ENCODE data around the gene CERS6. TPM values are rescaled to one million over a fixed set of nuclear protein-coding genes. Genes with fewer than 3 reads are reported as not detected.

CERS6 gene
- total and polyA plus RNA-seq, 10 of the 15 experiments (the other 5 are each of a cell fraction or from before 2014, with no cell fraction given) = 1.3 to 20.4 (median 14.1) TPM

DNA sequence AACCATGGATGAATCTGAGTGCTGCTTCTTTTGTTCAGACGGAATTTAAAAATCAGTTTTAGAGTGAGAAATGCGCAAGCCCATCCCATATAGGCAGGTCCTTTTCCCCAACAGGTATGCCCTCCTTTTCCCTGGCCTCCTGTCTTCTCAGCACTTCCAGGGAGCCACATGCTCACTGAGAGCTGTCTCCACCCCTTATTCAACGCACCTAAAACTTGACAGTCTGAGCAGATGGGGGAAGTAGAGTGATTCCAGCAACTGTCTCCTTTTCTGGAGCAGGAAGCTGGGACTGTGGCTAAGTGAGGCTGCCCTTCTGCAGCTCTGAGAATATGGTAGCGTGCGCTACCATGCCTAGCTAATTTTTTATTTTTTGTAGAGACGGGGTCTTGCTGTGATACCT lies 293.2 kb downstream of the CERS6 start:
- Histone ChIP-seq H3K79me2 (ENCODE audit: control insufficient read depth, insufficient read depth, low read length) (no peaks in the 10 kb centered on the region), H3K9me3 (replicated peaks; ENCODE audit: control insufficient read depth, insufficient read depth, low read length) (no peaks in the 10 kb centered on the region), H4K20me1 (ENCODE audit: control insufficient read depth, insufficient read depth) (no peaks in the 10 kb centered on the region), H3K27ac (ENCODE audit: control insufficient read depth, insufficient read depth) (no peak overlapping the region), H3K4me3 (no peak overlapping the region), H3K36me3 (ENCODE audit: control insufficient read depth in 2 of 2, insufficient read depth in 2 of 2, low read length in 1 of 2) (no peaks in the 10 kb centered on the region; a peak in 2 of 4 replicates), H3K9ac (ENCODE audit: control insufficient read depth, insufficient read depth, low read length) (no peak overlapping the region), H3K4me1 (ENCODE audit: control insufficient read depth, insufficient read depth, low read length) (peaks cover 6% of the 10 kb centered on the region), H3K4me2 (ENCODE audit: control insufficient read depth, insufficient read depth) (no peak overlapping the region), H2AFZ (ENCODE audit: control insufficient read depth, low read depth, low read length) (no peak overlapping the region), H3K27me3 (replicated peaks in 1 of 2; ENCODE audit: control insufficient read depth in 2 of 2, insufficient read depth in 2 of 2, low read length in 1 of 2) (no peaks in the 10 kb centered on the region)
- SMC1A ChIA-PET (ENCODE audit: uncharacterized antibody, unreplicated experiment) = interaction anchor here (1.4 to 1.5 kb wide), 2 partner anchors 10 to 37 kb away, joined by 3 to 4 read pairs; no protein-coding TSS in a partner anchor
- DNase-seq (ENCODE audit: low read depth, low spot score) = no peak
- RAD21 ChIA-PET (ENCODE audit: unreplicated experiment) = no interaction called here
- no peak for TF ChIP-seq EGR1 (IDR thresholded peaks at IDR 0.05; ENCODE audit: borderline replicate concordance in 1 of 2, low read depth in 2 of 2, low read length in 2 of 2)
- intact Hi-C loops (cut with micrococcal nuclease; ENCODE audit: unreplicated experiment) (no loop called here), in situ Hi-C loops (cut with MboI) (no loop called here)
- WGBS (ENCODE audit: insufficient coverage, insufficient replicate concordance, low lambda C conversion rate, missing lambda C conversion rate) = 83% methylated on average over 3 of the region's 6 CpGs
- no TSS peak for BruUV-seq (replicated peaks)
- no peak for ATAC-seq
- CTCF ChIA-PET = interaction anchor here (0.6 to 1.3 kb wide), 4 partner anchors 10 to 404 kb away, joined by 3 to 4 read pairs (median 3); no protein-coding TSS in a partner anchor
- no peak for FAIRE-seq
- POLR2A ChIA-PET = no interaction called here

DNA sequence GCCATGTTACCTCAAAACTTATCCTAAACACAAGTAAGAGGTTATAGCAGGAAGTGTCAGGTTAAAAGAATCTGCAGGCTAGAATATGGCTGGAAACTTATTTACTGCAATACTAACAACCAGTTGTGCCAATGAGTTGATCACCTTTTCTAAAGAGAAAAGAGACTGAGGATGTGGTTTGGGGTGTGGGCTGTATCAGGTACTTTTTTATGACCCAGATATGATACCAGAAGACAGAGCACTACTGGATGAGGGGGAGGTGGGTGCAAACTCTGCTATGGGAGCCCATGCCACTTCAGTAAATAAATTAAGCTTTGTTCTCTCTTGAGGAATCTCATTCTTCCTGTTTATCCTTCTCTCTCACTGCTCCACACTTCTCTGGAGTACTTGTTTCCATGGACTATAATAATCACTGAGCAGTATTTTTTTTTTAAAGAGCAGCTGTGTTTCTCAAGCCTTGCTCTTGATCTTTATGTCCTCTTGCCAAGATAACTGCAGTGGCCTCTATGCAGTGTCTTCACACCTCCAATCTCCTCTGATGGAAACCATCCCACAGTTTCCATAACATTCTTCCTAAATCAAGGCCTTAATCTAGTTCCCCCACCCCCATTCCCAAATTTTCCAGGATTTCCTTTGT lies 295.1 kb downstream of the CERS6 start:
- SMC1A ChIA-PET (ENCODE audit: uncharacterized antibody, unreplicated experiment) = interaction anchor here (0.7 to 1.2 kb wide), 3 partner anchors 11 to 300 kb away, joined by 3 to 4 read pairs (median 3); no protein-coding TSS in a partner anchor
- peak; percentile 18 for FAIRE-seq
- Histone ChIP-seq H3K27ac (ENCODE audit: control insufficient read depth, insufficient read depth) (0 out of 2 replicates have a peak overlapping the region, but pooled peaks have one; percentile 11), H3K4me2 (ENCODE audit: control insufficient read depth, insufficient read depth) (no peak overlapping the region), H3K4me1 (ENCODE audit: control insufficient read depth, insufficient read depth, low read length) (peaks cover 6% of the 10 kb centered on the region), H2AFZ (ENCODE audit: control insufficient read depth, low read depth, low read length) (no peak overlapping the region), H3K79me2 (ENCODE audit: control insufficient read depth, insufficient read depth, low read length) (no peaks in the 10 kb centered on the region), H3K4me3 (no peak overlapping the region), H4K20me1 (ENCODE audit: control insufficient read depth, insufficient read depth) (no peaks in the 10 kb centered on the region), H3K9ac (ENCODE audit: control insufficient read depth, insufficient read depth, low read length) (no peak overlapping the region), H3K27me3 (replicated peaks in 1 of 2; ENCODE audit: control insufficient read depth in 2 of 2, insufficient read depth in 2 of 2, low read length in 1 of 2) (no peaks in the 10 kb centered on the region), H3K9me3 (replicated peaks; ENCODE audit: control insufficient read depth, insufficient read depth, low read length) (no peaks in the 10 kb centered on the region), H3K36me3 (ENCODE audit: control insufficient read depth in 2 of 2, insufficient read depth in 2 of 2, low read length in 1 of 2) (no peaks in the 10 kb centered on the region; a peak in 2 of 4 replicates)
- in situ Hi-C loops (cut with MboI) (no loop called here), intact Hi-C loops (cut with micrococcal nuclease; ENCODE audit: unreplicated experiment) (loop anchor here (2.0 kb wide), 1 partner anchor 38 kb away; no protein-coding TSS in a partner anchor)
- peak; percentile 93 for ATAC-seq
- RAD21 ChIA-PET (ENCODE audit: unreplicated experiment) = no interaction called here
- no peak for DNase-seq (ENCODE audit: low read depth, low spot score)
- POLR2A ChIA-PET = no interaction called here
- TF ChIP-seq CBX5 (IDR thresholded peaks at IDR 0.05; ENCODE audit: low read depth) (no peak), RUNX3 (IDR thresholded peaks at IDR 0.05; ENCODE audit: low read length) (peak; percentile 76)
- TF ChIP-seq, protein P1, sequence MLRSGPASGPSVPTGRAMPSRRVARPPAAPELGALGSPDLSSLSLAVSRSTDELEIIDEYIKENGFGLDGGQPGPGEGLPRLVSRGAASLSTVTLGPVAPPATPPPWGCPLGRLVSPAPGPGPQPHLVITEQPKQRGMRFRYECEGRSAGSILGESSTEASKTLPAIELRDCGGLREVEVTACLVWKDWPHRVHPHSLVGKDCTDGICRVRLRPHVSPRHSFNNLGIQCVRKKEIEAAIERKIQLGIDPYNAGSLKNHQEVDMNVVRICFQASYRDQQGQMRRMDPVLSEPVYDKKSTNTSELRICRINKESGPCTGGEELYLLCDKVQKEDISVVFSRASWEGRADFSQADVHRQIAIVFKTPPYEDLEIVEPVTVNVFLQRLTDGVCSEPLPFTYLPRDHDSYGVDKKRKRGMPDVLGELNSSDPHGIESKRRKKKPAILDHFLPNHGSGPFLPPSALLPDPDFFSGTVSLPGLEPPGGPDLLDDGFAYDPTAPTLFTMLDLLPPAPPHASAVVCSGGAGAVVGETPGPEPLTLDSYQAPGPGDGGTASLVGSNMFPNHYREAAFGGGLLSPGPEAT (IDR thresholded peaks at IDR 0.05; ENCODE audit: low read depth) = no peak
- CTCF ChIA-PET = no interaction called here
- no TSS peak for BruUV-seq (replicated peaks)

Measured in GM12878 (cell line).